Thoracic aorta (tissue), 2 donors: ENCODE data around the gene MICU1. TPM values are rescaled to one million over a fixed set of nuclear protein-coding genes. Genes with fewer than 3 reads are reported as not detected.
"Not testable (repeated sequence)": the region's sequence is repeated elsewhere in the genome, so short reads cannot be mapped to it uniquely, and the experiment has no call there.

Experiments
- ATAC-seq: fragments of 150-250 bp; one replicate; pipeline ENCODE4 v1.8.0; 2017; ENCODE audit warnings: low read depth; ENCODE audit not compliant: insufficient number of reproducible peaks, low FRiP score
- DNase-seq: peaks from one replicate; pipeline ENCODE4 v3.0.0-alpha.2; 2020; ENCODE audit warnings: low spot score
- H3K27ac ChIP-seq, 2 donors: fragments of 200-600 bp; sonication (generic); 1 replicate in 1 of 2; 2 replicates in 1 of 2; pipeline ENCODE4 v1.5.1; 2016; ENCODE audit warnings: mild to moderate bottlenecking in 2 of 2, moderate library complexity in 2 of 2
- H3K27me3 ChIP-seq: fragments of 200-600 bp; sonication (generic); replicated peaks from 2 replicates; pipeline ENCODE4 v1.6.0; 2016; ENCODE audit warnings: mild to moderate bottlenecking; ENCODE audit not compliant: insufficient read depth
- H3K36me3 ChIP-seq: fragments of 200-600 bp; sonication (generic); one replicate; pipeline ENCODE4 v1.5.1; 2016
- H3K4me1 ChIP-seq, 2 donors: fragments of 200-600 bp; sonication (generic); 1 replicate in 1 of 2; 2 replicates in 1 of 2; pipeline versions ENCODE4 v1.5.1 to v1.6.0; 2016; ENCODE audit warnings: low read depth in 2 of 2, mild to moderate bottlenecking in 1 of 2; ENCODE audit not compliant: control insufficient read depth in 1 of 2
- H3K4me3 ChIP-seq: fragments of 200-600 bp; sonication (generic); 2 replicates; pipeline ENCODE4 v1.5.1; 2016; ENCODE audit warnings: mild to moderate bottlenecking
- H3K9me3 ChIP-seq: fragments of 200-600 bp; sonication (generic); 2 replicates; pipeline ENCODE4 v1.5.1; 2016
- total RNA-seq, 2 donors: library from RNA; depleted of rRNA; stranded (reverse); fragments of >200 nt; gene quantifications; one replicate each; pipeline versions ENCODE4 v1.1.0 to v1.2.3, GENCODE V29; 2016
- TF ChIP-seq, protein P1 (sequence below): fragments of 200-600 bp; sonication (generic); IDR thresholded peaks from one replicate; pipeline ENCODE4 v1.5.1; 2019; ENCODE audit warnings: antibody characterized with exemption

MICU1 gene
- total RNA-seq, 2 donors from 2014 or later, result 37.4 to 63.5 TPM

DNA sequence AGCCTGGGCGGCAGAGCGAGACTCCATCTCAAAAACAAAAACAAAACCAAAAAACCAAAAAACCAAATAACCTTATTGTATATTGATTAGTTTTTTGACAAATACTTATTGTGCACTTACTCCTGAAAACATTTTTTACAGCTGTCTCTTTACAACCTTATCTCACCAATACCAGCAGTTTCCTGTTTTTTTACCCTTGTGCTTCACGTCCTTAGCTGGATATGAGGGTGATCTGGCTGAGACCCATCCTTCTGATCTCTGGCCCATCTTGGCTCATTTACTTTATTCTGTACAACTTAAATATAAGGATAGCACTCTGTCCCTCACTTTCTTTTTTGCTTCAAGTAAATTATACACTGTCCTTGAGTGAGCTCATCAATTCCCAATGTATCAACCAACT, 166.6 kb downstream of the MICU1 start:
- Histone ChIP-seq H3K27ac (no peak overlapping the region), H3K4me1 (no peaks in the 10 kb centered on the region), H3K9me3 (no peaks in the 10 kb centered on the region), H3K36me3 (no peaks in the 10 kb centered on the region), H3K4me3 (no peak overlapping the region), H3K27me3 (no peaks in the 10 kb centered on the region)
- no peak for ATAC-seq
- no peak for DNase-seq
- TF ChIP-seq, protein P1, sequence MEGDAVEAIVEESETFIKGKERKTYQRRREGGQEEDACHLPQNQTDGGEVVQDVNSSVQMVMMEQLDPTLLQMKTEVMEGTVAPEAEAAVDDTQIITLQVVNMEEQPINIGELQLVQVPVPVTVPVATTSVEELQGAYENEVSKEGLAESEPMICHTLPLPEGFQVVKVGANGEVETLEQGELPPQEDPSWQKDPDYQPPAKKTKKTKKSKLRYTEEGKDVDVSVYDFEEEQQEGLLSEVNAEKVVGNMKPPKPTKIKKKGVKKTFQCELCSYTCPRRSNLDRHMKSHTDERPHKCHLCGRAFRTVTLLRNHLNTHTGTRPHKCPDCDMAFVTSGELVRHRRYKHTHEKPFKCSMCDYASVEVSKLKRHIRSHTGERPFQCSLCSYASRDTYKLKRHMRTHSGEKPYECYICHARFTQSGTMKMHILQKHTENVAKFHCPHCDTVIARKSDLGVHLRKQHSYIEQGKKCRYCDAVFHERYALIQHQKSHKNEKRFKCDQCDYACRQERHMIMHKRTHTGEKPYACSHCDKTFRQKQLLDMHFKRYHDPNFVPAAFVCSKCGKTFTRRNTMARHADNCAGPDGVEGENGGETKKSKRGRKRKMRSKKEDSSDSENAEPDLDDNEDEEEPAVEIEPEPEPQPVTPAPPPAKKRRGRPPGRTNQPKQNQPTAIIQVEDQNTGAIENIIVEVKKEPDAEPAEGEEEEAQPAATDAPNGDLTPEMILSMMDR, result no peak

DNA sequence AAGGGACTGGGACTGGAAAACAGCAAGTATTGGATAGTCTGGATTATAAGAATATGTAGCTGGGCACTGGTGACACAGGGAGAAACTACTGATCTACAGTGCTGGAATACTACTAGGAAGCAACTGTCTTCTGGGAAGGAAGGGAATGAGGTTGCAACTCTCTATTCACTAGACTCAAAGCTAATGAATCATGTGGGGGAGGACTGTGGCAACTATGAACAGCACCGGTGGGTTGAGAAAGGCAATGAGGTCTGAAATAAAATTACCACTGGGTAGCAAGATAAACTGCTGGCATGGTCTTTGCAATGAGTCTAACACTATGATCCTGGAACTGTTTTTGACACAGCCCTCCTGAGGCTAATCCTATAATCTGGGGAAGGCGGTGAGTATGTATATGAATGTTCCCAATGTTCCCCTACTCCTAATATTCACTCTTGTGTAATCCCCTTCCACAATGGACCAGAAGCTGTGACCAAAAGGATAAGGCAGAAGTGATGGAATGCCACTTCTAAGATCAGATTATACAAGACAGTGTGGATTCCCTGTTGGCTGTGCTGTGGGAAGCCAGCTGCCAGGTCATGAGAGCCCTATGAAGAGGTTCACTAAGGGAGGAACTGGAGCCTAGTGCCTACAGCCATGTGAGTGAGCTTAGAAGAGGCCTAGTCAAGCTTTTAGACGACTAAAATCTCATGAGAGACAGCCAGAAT, 169.8 kb downstream of the MICU1 start:
- Histone ChIP-seq H3K27ac (no peak overlapping the region), H3K27me3 (no peaks in the 10 kb centered on the region), H3K4me1 (no peaks in the 10 kb centered on the region), H3K36me3 (no peaks in the 10 kb centered on the region), H3K9me3 (no peaks in the 10 kb centered on the region), H3K4me3 (no peak overlapping the region)
- DNase-seq, result no peak
- TF ChIP-seq, protein P1, result no peak
- no peak for ATAC-seq

DNA sequence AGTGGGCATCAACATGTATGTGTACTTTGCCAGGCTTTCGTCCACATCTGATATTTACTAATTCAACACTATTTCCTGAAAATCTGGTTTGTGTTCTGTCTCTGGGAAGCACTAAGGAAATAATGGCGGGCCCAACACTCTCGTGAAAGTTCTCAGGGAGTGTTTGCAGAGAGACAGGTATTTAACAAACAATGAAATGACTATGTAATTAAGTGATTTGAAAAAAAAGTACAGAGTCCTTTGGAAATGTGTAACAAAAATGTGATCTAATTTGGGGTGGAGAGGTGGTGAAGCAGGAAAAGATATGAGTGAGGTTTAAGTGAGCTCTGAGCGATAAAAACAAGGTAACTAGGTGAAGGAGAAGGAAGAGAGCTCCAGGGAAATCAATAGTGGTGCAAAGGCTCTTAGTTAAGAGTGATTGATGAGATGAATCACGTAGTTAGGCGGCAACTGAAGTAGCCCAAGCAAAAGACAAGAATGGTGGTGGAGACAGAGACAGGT, 175.9 kb downstream of the MICU1 start:
- ATAC-seq (no peak), DNase-seq (no peak)
- TF ChIP-seq, protein P1, result no peak
- no peaks in the 10 kb centered on the region for H3K36me3 ChIP-seq
- H3K4me1 ChIP-seq, result no peaks in the 10 kb centered on the region
- H3K27me3 ChIP-seq, result no peaks in the 10 kb centered on the region
- no peak overlapping the region for H3K27ac ChIP-seq
- no peak overlapping the region for H3K4me3 ChIP-seq
- H3K9me3 ChIP-seq, result no peaks in the 10 kb centered on the region

DNA sequence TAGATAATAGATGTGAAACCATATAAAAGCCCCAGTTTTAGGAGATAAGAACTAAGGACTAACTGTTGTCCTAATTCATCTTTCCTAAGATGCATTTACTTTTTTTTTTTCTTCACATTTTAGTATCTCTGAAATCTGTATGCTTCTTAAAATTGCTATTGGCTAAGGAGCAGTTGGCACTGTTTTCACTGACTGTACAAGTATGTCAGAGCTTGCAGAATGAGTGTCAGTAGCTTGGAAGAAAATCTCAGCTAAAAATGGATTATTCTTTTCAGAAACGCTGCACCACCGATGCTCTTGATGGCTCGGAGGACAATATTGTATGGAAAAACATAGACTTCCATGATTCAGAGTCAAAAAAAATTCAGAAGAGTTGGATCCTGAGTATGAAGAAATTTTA, 180.0 kb downstream of the MICU1 start:
- no peaks in the 10 kb centered on the region for H3K9me3 ChIP-seq
- H3K4me3 ChIP-seq, result no peak overlapping the region
- ATAC-seq (no peak), DNase-seq (no peak)
- TF ChIP-seq, protein P1, result no peak
- no peaks in the 10 kb centered on the region for H3K36me3 ChIP-seq
- H3K27ac ChIP-seq, result no peak overlapping the region
- H3K4me1 ChIP-seq, result no peaks in the 10 kb centered on the region
- H3K27me3 ChIP-seq, result no peaks in the 10 kb centered on the region

DNA sequence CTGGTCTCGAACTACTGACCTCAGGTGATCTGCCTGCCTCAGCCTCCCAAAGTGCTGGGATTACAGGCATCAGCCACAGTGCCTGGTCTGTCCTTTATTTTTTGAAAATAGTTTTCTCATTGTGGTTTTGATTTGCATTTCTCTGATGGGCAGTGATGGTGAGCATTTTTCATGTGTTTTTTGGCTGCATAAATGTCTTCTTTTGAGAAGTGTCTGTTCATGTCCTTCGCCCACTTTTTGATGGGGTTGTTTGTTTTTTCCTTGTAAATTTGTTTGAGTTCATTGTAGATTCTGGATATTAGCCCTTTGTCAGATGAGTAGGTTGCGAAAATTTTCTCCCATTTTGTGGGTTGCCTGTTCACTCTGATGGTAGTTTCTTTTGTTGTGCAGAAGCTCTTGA, 182.9 kb downstream of the MICU1 start:
- H3K27me3 ChIP-seq, H3K4me1 ChIP-seq, H3K9me3 ChIP-seq, H3K36me3 ChIP-seq, DNase-seq, ATAC-seq, H3K27ac ChIP-seq, H3K4me3 ChIP-seq: not testable (repeated sequence)

DNA sequence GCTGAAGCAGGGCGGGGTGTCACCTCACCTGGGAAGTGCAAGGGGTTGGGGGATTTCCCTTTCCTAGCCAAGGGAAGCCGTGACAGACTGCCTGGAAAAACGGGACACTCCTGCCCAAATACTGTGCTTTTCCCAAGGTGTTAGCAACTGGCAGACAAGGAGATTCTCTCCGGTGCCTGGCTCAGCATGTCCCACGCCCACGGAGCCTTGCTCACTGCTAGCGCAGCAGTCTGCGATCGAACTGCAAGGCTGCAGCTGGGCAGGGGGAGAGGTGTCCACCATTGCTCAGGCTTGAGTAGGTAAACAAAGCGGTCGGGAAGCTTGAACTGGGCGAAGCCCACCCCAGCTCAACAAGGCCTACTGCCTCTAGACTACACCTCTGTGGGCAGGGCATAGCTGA, 190.3 kb downstream of the MICU1 start:
- Histone ChIP-seq H3K9me3 (no peaks in the 10 kb centered on the region), H3K27me3 (no peaks in the 10 kb centered on the region), H3K27ac (no peak overlapping the region), H3K4me1 (no peaks in the 10 kb centered on the region), H3K36me3 (no peaks in the 10 kb centered on the region), H3K4me3 (no peak overlapping the region)
- DNase-seq (no peak), ATAC-seq (no peak)
- TF ChIP-seq, protein P1, result no peak

DNA sequence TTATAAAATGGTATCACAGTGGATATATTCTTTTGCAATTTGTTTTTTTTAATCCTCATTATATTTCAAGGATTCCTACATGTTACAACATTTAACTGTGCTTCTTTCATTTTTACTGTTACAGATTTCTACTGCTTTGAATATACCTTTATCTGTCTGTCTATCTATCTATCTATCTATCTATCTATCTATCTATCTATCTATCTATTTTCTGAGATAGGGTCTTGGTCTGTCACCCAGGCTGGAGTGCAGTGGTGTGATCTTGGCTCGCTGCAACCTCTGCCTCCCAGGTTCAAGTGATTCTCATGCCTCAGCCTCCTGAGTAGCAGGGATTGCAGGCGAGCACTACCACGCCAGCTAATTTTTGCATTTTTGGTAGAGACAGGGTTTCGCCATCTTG, 194.9 kb downstream of the MICU1 start:
- H3K27me3 ChIP-seq, H3K36me3 ChIP-seq, H3K9me3 ChIP-seq, ATAC-seq, H3K4me1 ChIP-seq, DNase-seq, H3K27ac ChIP-seq, H3K4me3 ChIP-seq: not testable (repeated sequence)
